Measurements from ENCODE around the gene CNTN5.

Gene CNTN5

DNA sequence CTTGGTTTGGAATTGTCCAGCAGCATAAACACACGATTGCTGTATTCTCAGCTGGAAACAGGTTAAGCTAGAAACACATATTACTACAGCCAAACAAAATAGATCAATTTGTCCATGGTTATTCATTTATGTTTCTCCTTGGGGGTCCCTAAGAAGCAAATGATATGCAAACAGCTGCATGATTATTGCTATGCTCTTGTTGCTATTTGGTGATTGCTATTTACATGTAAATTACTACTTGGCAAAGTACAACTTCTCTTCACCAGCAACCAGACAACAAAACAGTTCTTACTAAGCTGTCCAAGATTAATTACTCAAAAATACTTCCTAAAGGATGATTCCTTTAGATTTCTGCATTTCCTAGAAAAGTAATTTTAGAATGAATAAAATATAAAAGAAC lies 1098.4 kb downstream of the CNTN5 start:
- DNase-seq: no peak

DNA sequence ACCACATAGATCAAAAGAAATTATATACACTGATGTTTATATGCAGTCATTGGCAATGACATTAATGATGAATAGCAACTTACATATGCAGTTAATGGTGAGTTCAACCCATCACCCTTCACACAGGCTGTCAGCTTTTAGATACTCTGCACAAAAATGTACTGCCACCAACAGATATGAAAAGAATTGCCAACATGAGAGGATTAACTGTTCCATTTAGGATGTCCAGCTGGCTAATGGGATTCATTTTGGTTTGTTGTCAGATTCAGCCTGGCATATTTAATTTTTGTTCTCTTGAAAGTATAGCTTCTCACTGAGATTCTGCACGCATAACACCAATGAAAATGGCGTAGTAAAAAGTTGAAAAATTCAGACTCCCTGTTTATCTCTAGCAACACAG lies 1112.4 kb downstream of the CNTN5 start:
- no peak for DNase-seq

- no peak for DNase-seq
Measured at GRCh38 chr11:100141201-100141600, 1120.5 kb downstream of the CNTN5 start.

DNA sequence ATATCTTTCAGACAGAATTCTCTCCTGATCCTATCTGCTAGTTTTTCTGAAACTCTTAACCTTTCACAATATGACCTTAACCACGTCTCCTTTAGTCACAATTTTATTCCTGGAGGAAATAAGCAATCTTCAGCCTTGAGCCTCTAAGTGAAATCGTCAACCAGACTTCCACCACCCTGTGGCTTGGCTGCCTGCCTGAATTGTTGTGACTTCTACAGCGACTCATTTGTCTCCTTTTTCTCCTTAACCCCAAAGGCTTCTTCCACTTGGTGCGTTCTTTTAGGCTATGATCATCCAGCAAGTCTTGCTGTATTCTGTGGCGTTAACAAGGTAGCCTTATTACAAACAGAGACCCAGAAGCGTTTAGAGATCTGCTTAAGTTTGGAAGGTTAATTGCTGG lies 1131.2 kb downstream of the CNTN5 start:
- no peak for DNase-seq

DNA sequence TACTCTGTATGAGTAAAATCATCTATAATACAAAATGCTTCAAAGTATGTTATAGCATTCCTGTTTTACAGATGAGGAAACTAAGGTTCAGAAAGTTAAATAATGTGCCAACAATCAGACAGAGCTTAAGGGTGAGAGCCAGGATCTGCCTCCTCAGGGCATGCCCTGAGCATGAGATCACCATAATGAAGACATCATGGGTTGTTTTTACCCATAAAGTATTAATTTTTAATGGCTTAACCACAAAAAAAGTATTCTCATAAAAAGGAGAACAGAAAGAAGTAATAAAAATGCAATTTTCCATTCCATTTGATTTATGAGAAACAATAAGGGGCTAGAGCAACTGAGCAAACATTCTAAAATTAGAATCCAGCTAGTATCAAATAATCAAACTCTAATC lies 1132.0 kb downstream of the CNTN5 start:
- no peak for DNase-seq

DNA sequence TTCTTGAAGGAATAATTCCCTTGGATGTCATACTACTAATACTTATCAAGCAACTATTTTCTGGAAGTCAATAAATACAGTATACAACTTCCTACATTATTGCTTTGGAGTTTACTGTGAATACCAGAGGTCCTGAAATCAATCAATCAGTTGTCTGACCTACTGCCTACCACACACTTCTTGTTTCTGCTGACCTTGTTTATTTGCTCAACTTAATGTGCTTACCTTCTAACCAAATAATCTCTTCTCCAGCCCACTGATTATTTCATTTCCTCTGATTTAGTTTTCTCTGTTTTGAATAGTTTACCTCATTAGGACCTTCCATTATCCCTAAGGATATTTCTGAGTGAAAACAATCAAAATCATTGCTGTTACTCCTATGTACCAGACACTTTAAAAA lies 1142.7 kb downstream of the CNTN5 start:
- no peak for DNase-seq

DNA sequence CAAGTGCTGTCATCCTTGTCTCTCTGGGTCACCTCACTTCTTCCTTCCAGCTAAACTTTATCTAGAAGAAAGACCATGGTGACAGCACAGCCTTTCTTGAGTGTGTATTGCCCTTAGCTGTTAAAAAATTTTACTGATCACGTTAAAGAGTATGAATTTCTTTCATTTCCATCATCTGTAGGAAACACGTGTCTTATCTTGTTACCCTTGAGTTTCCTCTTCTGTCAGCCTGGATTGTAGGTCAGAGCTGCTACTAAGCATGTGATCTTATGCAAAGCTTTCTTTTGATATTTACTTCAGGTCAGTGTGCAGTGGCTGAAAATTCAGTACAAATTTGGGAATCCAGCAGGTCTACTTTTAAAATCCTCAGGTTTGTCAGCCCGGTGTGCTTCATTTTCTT lies 1154.1 kb downstream of the CNTN5 start:
- DNase-seq: no peak

- DNase-seq: no peak
Measured at GRCh38 chr11:100176456-100176855, 1155.7 kb downstream of the CNTN5 start.

DNA sequence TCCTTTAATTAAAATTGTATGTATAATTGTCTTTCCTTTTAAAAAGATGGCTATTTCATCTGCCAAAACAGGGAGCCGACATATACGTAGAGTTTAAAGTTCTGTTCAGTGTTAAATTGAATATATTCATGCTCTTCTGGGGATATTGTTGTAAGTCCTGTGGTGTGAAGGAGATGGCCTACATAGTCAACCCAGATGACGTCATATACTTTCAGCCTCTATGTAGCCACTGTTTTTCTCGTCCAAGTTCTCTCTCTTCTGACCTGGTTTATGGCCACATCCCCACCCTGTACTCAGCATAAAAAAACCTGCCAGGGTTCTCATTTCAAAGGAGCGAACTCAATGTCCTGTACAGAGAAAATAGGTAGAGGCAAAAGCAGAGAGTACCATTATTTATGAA lies 1156.9 kb downstream of the CNTN5 start:
- no peak for DNase-seq

GRCh38 chr11:100182350-100182749 lies 1161.6 kb downstream of the CNTN5 start:
- no peak for DNase-seq

DNA sequence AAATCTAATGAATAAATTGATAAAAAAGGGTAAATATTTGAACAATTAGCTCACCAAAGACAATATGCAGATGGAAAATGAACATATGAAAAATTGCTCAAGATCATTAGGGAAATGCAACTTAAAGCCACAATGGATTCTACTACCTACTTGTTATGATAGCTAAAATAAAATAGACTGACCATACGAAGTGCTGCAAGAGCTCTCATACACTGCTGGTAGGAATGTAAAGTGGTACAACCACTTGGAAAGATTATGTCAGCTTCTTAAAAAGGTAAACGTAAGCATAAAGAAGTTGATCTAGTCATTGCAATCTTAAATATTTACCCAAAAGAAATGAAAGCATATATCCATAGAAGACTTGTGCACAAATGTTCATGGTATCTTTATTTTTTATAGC lies 1162.2 kb downstream of the CNTN5 start:
- no peak for DNase-seq

DNA sequence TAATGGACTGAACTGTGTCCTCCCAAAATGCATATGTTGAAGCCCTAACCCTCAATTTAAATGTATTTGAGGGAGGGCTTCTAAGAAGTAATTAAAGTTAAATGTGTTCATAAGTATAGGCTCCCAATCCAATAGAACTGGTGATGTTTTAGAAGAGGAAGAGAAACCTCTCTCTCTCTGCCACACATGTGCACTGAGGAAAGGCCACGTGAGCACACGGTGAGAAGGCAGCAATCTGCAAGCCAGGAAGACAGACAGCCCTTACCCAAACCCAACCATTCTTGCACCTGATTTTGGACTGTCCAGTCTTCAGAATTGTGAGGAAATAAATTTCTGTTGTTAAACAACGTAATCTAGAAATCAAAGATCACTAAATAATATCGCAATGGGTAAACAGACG lies 1164.8 kb downstream of the CNTN5 start:
- DNase-seq: no peak

GRCh38 chr11:100188137-100188783 lies 1167.5 kb downstream of the CNTN5 start:
- no peak for DNase-seq

DNA sequence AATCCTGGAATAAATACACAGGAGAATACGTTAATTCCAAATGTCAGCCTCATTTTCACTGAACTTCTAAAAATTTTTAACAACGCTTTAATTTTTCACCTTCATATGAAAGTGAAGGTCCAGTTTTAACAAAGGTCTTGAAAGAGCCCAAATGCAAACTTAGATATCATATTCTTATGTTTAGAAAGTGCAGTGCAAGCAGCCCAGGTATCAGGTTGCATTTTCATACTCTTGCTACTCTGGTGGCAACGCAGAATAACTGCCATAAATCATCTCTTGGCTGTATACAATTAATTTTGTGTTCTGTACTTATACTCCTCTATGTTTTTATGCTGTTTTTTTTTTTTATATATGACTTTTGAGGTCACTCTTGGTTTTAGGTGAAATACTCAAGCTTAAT lies 1169.6 kb downstream of the CNTN5 start:
- no peak for DNase-seq

DNA sequence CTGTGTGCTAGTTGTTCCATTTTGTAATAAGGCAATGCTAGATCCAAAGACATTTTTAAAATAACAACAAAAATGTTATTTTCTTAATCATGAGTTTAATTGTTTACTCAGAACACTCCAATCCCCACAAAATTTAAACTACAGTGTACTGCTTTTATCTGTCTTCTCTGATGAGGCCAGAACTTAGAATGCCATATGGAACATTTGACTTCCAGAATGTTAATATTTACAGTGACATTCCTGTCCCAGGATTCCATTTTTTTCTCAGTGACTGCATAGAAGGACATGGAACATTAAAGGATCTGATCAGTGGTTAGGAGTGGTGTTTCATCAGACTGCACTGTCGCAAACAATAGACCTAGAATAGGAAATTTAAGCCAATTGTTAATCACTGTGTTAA lies 1171.4 kb downstream of the CNTN5 start:
- no peak for DNase-seq

DNA sequence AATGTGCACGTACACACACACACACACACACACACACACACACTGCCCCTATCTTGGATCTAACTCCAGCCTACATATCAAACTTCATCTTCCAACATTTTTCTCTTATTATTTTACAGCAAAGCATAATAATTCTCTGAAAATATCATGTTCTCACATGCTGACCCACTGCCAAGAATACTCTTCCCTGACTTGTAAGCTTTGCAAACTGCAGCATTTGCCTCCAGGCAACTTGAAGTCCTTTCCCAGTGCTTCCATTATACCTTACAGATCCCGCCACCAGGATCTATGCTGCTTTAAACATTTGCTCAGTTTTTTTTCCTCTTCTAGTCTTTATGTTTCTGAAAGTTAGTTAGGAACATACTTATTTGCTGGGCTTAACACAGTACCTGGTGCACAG lies 1183.0 kb downstream of the CNTN5 start:
- no peak for DNase-seq

GRCh38 chr11:100205926-100206325 lies 1185.2 kb downstream of the CNTN5 start:
- no peak for DNase-seq

- no peak for DNase-seq
Measured at GRCh38 chr11:100208207-100208606, 1187.5 kb downstream of the CNTN5 start.

GRCh38 chr11:100214791-100215190 lies 1194.0 kb downstream of the CNTN5 start:
- DNase-seq: no peak

DNA sequence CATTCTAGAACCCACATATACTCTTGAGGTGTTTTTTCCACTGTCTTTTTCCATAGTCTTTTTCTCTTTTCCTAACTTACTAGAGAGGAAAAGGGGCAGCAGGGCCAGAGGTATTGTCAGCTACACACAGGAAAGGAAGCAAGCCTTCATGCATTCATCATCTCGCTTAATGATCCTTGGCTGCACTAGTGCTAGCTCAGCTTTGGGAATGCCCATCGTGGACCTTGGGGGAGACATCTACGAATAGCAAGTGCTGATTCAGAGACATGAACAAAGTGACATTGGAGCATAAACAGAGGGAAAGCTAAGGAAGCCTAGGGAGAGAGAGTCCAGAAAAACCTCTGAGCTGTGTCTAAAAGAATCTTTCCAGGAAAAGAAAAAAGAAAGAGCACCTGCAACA lies 1200.1 kb downstream of the CNTN5 start:
- no peak for DNase-seq

DNA sequence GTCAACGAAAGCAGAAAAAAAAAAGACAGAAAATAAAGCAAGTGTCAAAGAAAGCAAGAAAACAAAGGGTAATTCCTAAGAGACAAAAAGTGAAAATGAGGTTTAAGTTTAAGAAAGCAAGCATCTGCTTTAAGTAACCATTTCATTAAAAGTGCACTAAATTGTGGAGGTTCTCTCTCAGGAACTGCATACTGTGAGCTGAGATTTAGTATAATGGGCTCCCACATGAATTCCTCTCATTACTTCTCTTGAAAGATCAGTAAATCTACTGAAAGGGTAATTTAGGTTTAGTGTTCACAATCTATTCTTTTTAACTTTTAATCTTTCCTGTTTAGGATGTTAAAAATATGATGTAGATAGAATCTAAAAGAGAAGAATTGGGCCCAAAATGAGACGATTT lies 1201.0 kb downstream of the CNTN5 start:
- DNase-seq: no peak

- no peak for DNase-seq
Measured at GRCh38 chr11:100224541-100225034, 1203.8 kb downstream of the CNTN5 start.

DNA sequence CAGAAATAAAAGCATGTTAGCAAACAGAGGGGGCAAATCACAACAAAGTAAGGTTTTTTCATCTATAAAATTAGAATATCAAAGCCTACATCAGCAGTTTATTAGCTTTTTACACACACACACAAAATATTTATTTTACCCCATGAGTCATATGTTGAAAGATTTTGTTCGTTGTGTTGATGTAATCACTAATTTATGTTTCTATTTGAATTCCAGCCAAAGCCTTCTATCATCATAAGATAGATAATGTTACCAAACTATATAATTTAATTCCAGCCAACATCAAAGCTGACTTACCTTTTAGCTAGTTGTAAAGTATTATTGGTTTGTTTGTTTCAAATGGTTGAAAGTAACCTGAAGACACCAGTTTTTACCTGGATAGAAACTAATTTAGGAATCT lies 1208.3 kb downstream of the CNTN5 start:
- DNase-seq: no peak

DNA sequence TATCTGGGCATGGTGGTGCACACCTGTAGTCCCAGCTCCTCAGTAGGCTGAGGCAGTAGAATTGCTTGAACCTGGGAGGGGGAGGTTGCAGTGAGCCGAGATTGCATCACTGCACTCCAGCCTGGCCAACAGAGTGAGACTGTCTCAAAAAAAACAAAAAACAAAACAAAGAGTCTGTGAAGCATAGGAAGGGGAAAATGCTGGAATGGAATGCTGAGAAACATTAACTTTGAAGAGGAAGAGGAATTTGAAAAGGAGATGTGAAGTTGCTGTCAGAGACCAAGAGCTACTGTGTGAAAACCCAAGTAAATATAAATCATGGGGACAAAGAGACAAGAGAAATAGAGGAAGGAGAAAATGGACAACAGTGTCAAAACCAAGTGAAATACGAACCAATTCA lies 1211.3 kb downstream of the CNTN5 start:
- DNase-seq: no peak

- DNase-seq: no peak
Measured at GRCh38 chr11:100235085-100235484, 1214.3 kb downstream of the CNTN5 start.
